Measurements from ENCODE around the gene NKX2-3.

- TF ChIP-seq CTCF (IDR thresholded peaks at IDR 0.05) (no peak), POLR2AphosphoS5 (IDR thresholded peaks at IDR 0.05) (no peak), EP300 (IDR thresholded peaks at IDR 0.05) (no peak)
These were observed 13.1 kb upstream of the NKX2-3 start for GRCh38 chr10:99519690-99520039.

All from stomach (tissue), 4 donors.